ENCODE measurements around the gene ATOSB. TPM values are rescaled to one million over a fixed set of nuclear protein-coding genes. Genes with fewer than 3 reads are reported as not detected.

The ATOSB gene
- total and polyA plus RNA-seq, 8 donors, result 8.6 to 63.0 (median 14.0) TPM

GRCh38 chr9:35136866-35137265 is 21.2 kb upstream of the ATOSB start:
- Histone ChIP-seq H3K4me1 (peaks cover 0 to 7% (median 1%) of the 10 kb centered on the region in 4 donors), H3K9me3 (peaks cover 2 to 18% (median 12%) of the 10 kb centered on the region in 4 donors), H3K27ac (no peak overlapping the region), H3K4me3 (no peak overlapping the region), H3K36me3 (no peaks in the 10 kb centered on the region), H3K27me3 (no peaks in the 10 kb centered on the region)
- DNase-seq, result no peak
- TF ChIP-seq POLR2A (IDR thresholded peaks at IDR 0.05), result no peak
- TF ChIP-seq EP300 (IDR thresholded peaks at IDR 0.05), result no peak
- TF ChIP-seq, protein P1, sequence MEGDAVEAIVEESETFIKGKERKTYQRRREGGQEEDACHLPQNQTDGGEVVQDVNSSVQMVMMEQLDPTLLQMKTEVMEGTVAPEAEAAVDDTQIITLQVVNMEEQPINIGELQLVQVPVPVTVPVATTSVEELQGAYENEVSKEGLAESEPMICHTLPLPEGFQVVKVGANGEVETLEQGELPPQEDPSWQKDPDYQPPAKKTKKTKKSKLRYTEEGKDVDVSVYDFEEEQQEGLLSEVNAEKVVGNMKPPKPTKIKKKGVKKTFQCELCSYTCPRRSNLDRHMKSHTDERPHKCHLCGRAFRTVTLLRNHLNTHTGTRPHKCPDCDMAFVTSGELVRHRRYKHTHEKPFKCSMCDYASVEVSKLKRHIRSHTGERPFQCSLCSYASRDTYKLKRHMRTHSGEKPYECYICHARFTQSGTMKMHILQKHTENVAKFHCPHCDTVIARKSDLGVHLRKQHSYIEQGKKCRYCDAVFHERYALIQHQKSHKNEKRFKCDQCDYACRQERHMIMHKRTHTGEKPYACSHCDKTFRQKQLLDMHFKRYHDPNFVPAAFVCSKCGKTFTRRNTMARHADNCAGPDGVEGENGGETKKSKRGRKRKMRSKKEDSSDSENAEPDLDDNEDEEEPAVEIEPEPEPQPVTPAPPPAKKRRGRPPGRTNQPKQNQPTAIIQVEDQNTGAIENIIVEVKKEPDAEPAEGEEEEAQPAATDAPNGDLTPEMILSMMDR (IDR thresholded peaks at IDR 0.05), result no peak
- TF ChIP-seq POLR2AphosphoS5 (IDR thresholded peaks at IDR 0.05), result no peak
- intact Hi-C loops (cut with DNase I; ENCODE audit: low total_unique reads), result no loop called here
- WGBS, 5 donors, result 47 to 69% (median 52%) methylated on average over 8 of the region's 8 CpGs

DNA sequence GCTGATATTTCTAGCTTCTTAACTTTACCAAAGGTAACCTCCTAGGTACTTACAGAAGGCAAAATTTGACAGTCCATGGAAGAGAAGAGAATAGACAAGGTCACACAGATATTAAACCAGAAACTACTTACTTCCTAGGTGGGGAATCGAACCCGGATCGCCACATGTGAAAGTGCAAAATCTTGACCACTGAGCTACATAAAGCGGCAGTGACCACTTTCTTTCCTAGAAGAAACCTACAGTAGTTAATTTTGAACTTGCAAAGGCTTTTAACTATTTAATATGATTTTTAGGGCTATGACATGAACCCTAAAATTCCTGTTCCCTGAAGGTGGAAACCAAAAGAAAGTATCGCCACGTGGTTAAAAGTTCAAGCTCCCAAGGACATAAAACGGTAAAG is 20.3 kb upstream of the ATOSB start:
- intact Hi-C loops (cut with DNase I; ENCODE audit: low total_unique reads), result no loop called here
- H3K27me3 ChIP-seq, result no peaks in the 10 kb centered on the region
- no peaks in the 10 kb centered on the region for H3K36me3 ChIP-seq
- TF ChIP-seq EP300 (IDR thresholded peaks at IDR 0.05) (no peak), POLR2A (IDR thresholded peaks at IDR 0.05) (no peak), POLR2AphosphoS5 (IDR thresholded peaks at IDR 0.05) (no peak)
- TF ChIP-seq, protein P1 (IDR thresholded peaks at IDR 0.05), result no peak
- peaks cover 0 to 7% (median 1%) of the 10 kb centered on the region in 4 donors for H3K4me1 ChIP-seq
- WGBS, 5 donors, result 76 to 91% (median 89%) methylated on average over 7 of the region's 7 CpGs
- no peak overlapping the region for H3K4me3 ChIP-seq
- H3K9me3 ChIP-seq, result peaks cover 0 to 10% (median 4%) of the 10 kb centered on the region in 4 donors
- no peak for DNase-seq
- H3K27ac ChIP-seq, result no peak overlapping the region

DNA sequence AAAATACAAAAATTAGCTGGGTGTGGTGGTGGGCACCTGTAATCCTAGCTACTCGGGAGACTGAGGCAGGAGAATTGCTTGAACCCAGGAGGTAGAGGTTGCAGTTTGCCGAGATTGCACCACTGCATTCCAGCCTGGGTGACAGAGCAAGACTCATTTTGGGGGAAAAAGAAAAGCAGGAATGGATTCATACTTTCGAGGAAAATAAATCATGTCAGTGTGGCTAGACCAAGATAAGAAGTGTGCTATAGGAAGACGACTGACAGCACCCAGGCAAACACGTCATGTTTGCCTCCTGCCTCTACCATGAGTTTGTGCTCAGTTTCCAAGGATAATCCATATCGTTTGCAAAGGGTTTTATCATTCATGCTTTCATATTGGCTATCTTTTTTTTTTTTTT is 19.3 kb upstream of the ATOSB start:
- no peak for DNase-seq
- H3K27me3 ChIP-seq, result no peaks in the 10 kb centered on the region
- no peaks in the 10 kb centered on the region for H3K9me3 ChIP-seq
- WGBS, 5 donors, result 71 to 83% (median 74%) methylated on average over 6 of the region's 6 CpGs
- no peaks in the 10 kb centered on the region for H3K36me3 ChIP-seq
- intact Hi-C loops (cut with DNase I; ENCODE audit: low total_unique reads), result no loop called here
- H3K4me3 ChIP-seq, result no peak overlapping the region
- TF ChIP-seq, protein P1 (IDR thresholded peaks at IDR 0.05), result no peak
- TF ChIP-seq POLR2A (IDR thresholded peaks at IDR 0.05), result no peak
- no peak for TF ChIP-seq POLR2AphosphoS5 (IDR thresholded peaks at IDR 0.05)
- TF ChIP-seq EP300 (IDR thresholded peaks at IDR 0.05), result no peak
- no peak overlapping the region for H3K27ac ChIP-seq
- H3K4me1 ChIP-seq, result peaks cover 0 to 7% (median 1%) of the 10 kb centered on the region in 4 donors

- no peaks in the 10 kb centered on the region for H3K36me3 ChIP-seq
- H3K27me3 ChIP-seq, result no peaks in the 10 kb centered on the region
- WGBS, 5 donors, result 15 to 21% (median 17%) methylated on average over 30 of the region's 30 CpGs
- H3K9me3 ChIP-seq, result no peaks in the 10 kb centered on the region
- intact Hi-C loops (cut with DNase I; ENCODE audit: low total_unique reads), result loop anchor here (5.0 to 10.0 kb wide), 2 partner anchors 140 to 358 kb away; no protein-coding TSS in a partner anchor
- DNase-seq, result peak; percentile 92 to 98
- H3K4me3 ChIP-seq, result peak overlapping the region; percentile 53 to 65 (median 60)
- H3K4me1 ChIP-seq, result peaks cover 31 to 49% (median 49%) of the 10 kb centered on the region in 4 donors
- TF ChIP-seq POLR2A (IDR thresholded peaks at IDR 0.05) (no peak), POLR2AphosphoS5 (IDR thresholded peaks at IDR 0.05) (peak in 1 of 3 donors; percentile 67)
- TF ChIP-seq, protein P1 (IDR thresholded peaks at IDR 0.05), result peak in 5 of 7 experiments; percentile 83 to 92 (median 89)
- H3K27ac ChIP-seq, result peak overlapping the region; percentile 87 to 95 (median 92)
These were observed 1.4 kb upstream of the ATOSB start for GRCh38 chr9:35116898-35117551.

Measured in stomach (tissue), 9 donors.